SK-N-SH (cell line): ENCODE measurements around the gene CRYBG1. TPM values are rescaled to one million over a fixed set of nuclear protein-coding genes. Genes with fewer than 3 reads are reported as not detected.

Experiments used
- CTCF ChIA-PET: fragments of 300-600, 350-600 bp; formaldehyde crosslinking; extraction: SDS; loops from one replicate; lab custom pipeline; 2021; lab: Yijun Ruan, JAX
- POLR2A ChIA-PET: fragments of 350-600 bp; sonication (Branson Sonifier 250); formaldehyde crosslinking; extraction: SDS; loops from one replicate; lab custom pipeline; 2020; ENCODE audit warnings: antibody characterized with exemption, inconsistent platforms; lab: Yijun Ruan, JAX
- DNase-seq: peaks from one replicate; pipeline ENCODE4 v3.0.0; 2012
- H2AFZ ChIP-seq: fragments of 200-600 bp; sonication (generic); 2 replicates; pipeline ENCODE4 v1.8.1; 2016; ENCODE audit warnings: antibody characterized with exemption, mild to moderate bottlenecking, low read depth
- H3F3A ChIP-seq: fragments of 200-600 bp; sonication (generic); replicated peaks from 2 replicates; pipeline ENCODE3; 2016; ENCODE audit warnings: antibody characterized with exemption, mild to moderate bottlenecking; ENCODE audit not compliant: insufficient read depth
- H3K27ac ChIP-seq, 2 experiments: fragments of 200-500 bp in 1 of 2; fragments of 200-600 bp in 1 of 2; sonication (Bioruptor generic) in 1 of 2; sonication (generic), shearing (Covaris generic) in 1 of 2; 2 replicates each; pipeline versions ENCODE4 v1.5.1 to v1.6.1; 2014 to 2016; ENCODE audit warnings: low read depth in 2 of 2, inconsistent platforms in 1 of 2, low read length in 1 of 2, mild to moderate bottlenecking in 1 of 2, mixed read lengths in 1 of 2
- H3K27me3 ChIP-seq: fragments of 200-600 bp; sonication (generic), shearing (Covaris generic); 2 replicates; pipeline ENCODE4 v1.6.1; 2016; ENCODE audit warnings: mixed run types; ENCODE audit not compliant: insufficient read depth
- H3K36me3 ChIP-seq, 2 experiments: fragments of 200-500 bp in 1 of 2; fragments of 200-600 bp in 1 of 2; sonication (Bioruptor generic) in 1 of 2; sonication (generic) in 1 of 2; replicated peaks in 1 of 2; 2 replicates each; pipeline versions ENCODE3 to v1.5.1; 2014 to 2016; ENCODE audit warnings: low read length in 1 of 2, mild to moderate bottlenecking in 1 of 2; ENCODE audit not compliant: insufficient read depth in 2 of 2, control insufficient read depth in 1 of 2
- H3K4me1 ChIP-seq, 2 experiments: fragments of 200-500 bp in 1 of 2; fragments of 200-600 bp in 1 of 2; sonication (Bioruptor generic) in 1 of 2; sonication (generic), shearing (Covaris generic) in 1 of 2; 2 replicates each; pipeline versions ENCODE4 v1.5.1 to v1.6.1; 2014 to 2016; ENCODE audit warnings: low read depth in 1 of 2, low read length in 1 of 2, mixed run types in 1 of 2; ENCODE audit not compliant: insufficient read depth in 2 of 2, control insufficient read depth in 1 of 2
- H3K4me2 ChIP-seq: fragments of 200-600 bp; sonication (generic), shearing (Covaris generic); 2 replicates; pipeline ENCODE4 v1.6.1; 2017; ENCODE audit warnings: mixed run types
- H3K4me3 ChIP-seq, 2 experiments: fragments of 200-500 bp in 1 of 2; fragments of 200-600 bp in 1 of 2; sonication (Bioruptor generic) in 1 of 2; sonication (generic), shearing (Covaris generic) in 1 of 2; 2 replicates each; pipeline versions ENCODE4 v1.5.1 to v1.8.1; 2014 to 2016; ENCODE audit warnings: low read depth in 2 of 2, inconsistent platforms in 1 of 2, low read length in 1 of 2, mild to moderate bottlenecking in 1 of 2, mixed read lengths in 1 of 2, moderate library complexity in 1 of 2
- H3K79me2 ChIP-seq: fragments of 200-600 bp; sonication (generic); 2 replicates; pipeline ENCODE4 v1.8.1; 2017; ENCODE audit warnings: mild to moderate bottlenecking; ENCODE audit not compliant: insufficient read depth
- H3K9ac ChIP-seq: fragments of 200-600 bp; sonication (generic); 2 replicates; pipeline ENCODE4 v1.6.1; 2017; ENCODE audit warnings: mixed run types
- H3K9me2 ChIP-seq: fragments of 200-600 bp; sonication (generic); 2 replicates; pipeline ENCODE4 v1.6.1; 2017; ENCODE audit warnings: mixed run types
- H3K9me3 ChIP-seq: fragments of 200-600 bp; sonication (generic); 2 replicates; pipeline ENCODE4 v1.6.1; 2017; ENCODE audit warnings: mixed run types, mild to moderate bottlenecking, moderate library complexity
- H4K20me1 ChIP-seq: fragments of 200-600 bp; sonication (generic); 2 replicates; pipeline ENCODE4 v1.6.1; 2017; ENCODE audit warnings: mild to moderate bottlenecking, mixed run types; ENCODE audit not compliant: insufficient read depth
- CHD2 ChIP-seq: fragments of 150-350 bp; IDR thresholded peaks from 2 replicates; pipeline ENCODE4 v1.6.1; 2018; ENCODE audit warnings: low read length; ENCODE audit not compliant: partially characterized antibody
- CTCF ChIP-seq: fragments of 200-600 bp; sonication (generic); IDR thresholded peaks from 2 replicates; pipeline ENCODE4 v1.6.1; 2017; ENCODE audit warnings: antibody characterized with exemption, mild to moderate bottlenecking, moderate library complexity
- ELF1 ChIP-seq: IDR thresholded peaks from 2 replicates; pipeline ENCODE4 v1.4.0; 2012
- EP300 ChIP-seq, 2 experiments: IDR thresholded peaks; 2 replicates each; pipeline versions ENCODE4 v1.4.0 to v1.6.1; 2012; ENCODE audit warnings: borderline replicate concordance in 1 of 2, low read depth in 1 of 2, low read length in 1 of 2
- GABPA ChIP-seq: IDR thresholded peaks from 2 replicates; pipeline ENCODE4 v1.4.0; 2012; ENCODE audit warnings: low read depth, mild to moderate bottlenecking
- JUND ChIP-seq: IDR thresholded peaks from 2 replicates; pipeline ENCODE4 v1.4.0; 2012
- MAX ChIP-seq: IDR thresholded peaks from 2 replicates; pipeline ENCODE4 v1.4.0; 2012; ENCODE audit warnings: low read depth
- MEF2A ChIP-seq: IDR thresholded peaks from 2 replicates; pipeline ENCODE4 v1.4.0; 2012; ENCODE audit warnings: low read depth, borderline replicate concordance
- NFIC ChIP-seq: IDR thresholded peaks from 2 replicates; pipeline ENCODE4 v1.4.0; 2012; ENCODE audit warnings: borderline replicate concordance
- NRF1 ChIP-seq: IDR thresholded peaks from 2 replicates; pipeline ENCODE4 v1.6.1; 2012; ENCODE audit warnings: low read depth, mild to moderate bottlenecking, low read length
- RCOR1 ChIP-seq: fragments of 150-350 bp; IDR thresholded peaks from 2 replicates; pipeline ENCODE4 v1.6.1; 2017; ENCODE audit warnings: antibody characterized with exemption, low read length
- REST ChIP-seq: IDR thresholded peaks from 2 replicates; pipeline ENCODE4 v1.6.1; 2012; ENCODE audit warnings: mild to moderate bottlenecking, low read depth, low read length, moderate library complexity
- RXRA ChIP-seq: IDR thresholded peaks from 2 replicates; pipeline ENCODE4 v1.4.0; 2012; ENCODE audit warnings: low read depth, mild to moderate bottlenecking, borderline replicate concordance
- SIN3A ChIP-seq: IDR thresholded peaks from 2 replicates; pipeline ENCODE4 v1.6.1; 2012; ENCODE audit warnings: low read depth, mild to moderate bottlenecking, low read length, moderate library complexity, borderline replicate concordance
- TAF1 ChIP-seq: IDR thresholded peaks from 2 replicates; pipeline ENCODE4 v1.6.1; 2012; ENCODE audit warnings: low read depth, mild to moderate bottlenecking, low read length, moderate library complexity, borderline replicate concordance
- USF2 ChIP-seq: fragments of 150-350 bp; IDR thresholded peaks from 2 replicates; pipeline ENCODE4 v1.6.1; 2017; ENCODE audit warnings: antibody characterized with exemption, low read length, low read depth, borderline replicate concordance
- WGBS: methylation state at CpG from one replicate; pipeline ENCODE4 v1.1.6; 2017; ENCODE audit warnings: low lambda C conversion rate; 5-methylcytosine and 5-hydroxymethylcytosine counted together
- polyA plus RNA-seq, 3 experiments: library from polyadenylated mRNA; depleted of rRNA; stranded (reverse); fragments of >200 nt; gene quantifications; 2 replicates each; pipeline ENCODE4 v1.2.3, GENCODE V29; 2012
- TF ChIP-seq, protein P1 (sequence below): IDR thresholded peaks from 2 replicates; pipeline ENCODE4 v1.4.0; 2012; ENCODE audit warnings: low read depth, borderline replicate concordance

CRYBG1 gene
- polyA plus RNA-seq, 1 of the 3 experiments (the other 2 are of a cell fraction) = 13.8 TPM

GRCh38 chr6:106536357-106536756, 175.8 kb downstream of the CRYBG1 start (continued):
- TF ChIP-seq SIN3A (no peak), MAX (no peak), NRF1 (no peak), REST (no peak)

- no peak overlapping the region for H2AFZ ChIP-seq
- peaks cover 0 to 27% of the 10 kb centered on the region in 2 experiments for H3K4me1 ChIP-seq
- CTCF ChIA-PET = interaction anchor here (0.7 kb wide), 1 partner anchor 30 kb away, joined by 3 read pairs; no protein-coding TSS in a partner anchor
- H3K79me2 ChIP-seq = no peaks in the 10 kb centered on the region
- no peaks in the 10 kb centered on the region for H3K27me3 ChIP-seq
- no peak overlapping the region for H3K4me2 ChIP-seq
- peaks cover 3 to 29% of the 10 kb centered on the region in 2 experiments for H3K36me3 ChIP-seq
- WGBS = 23% methylated on average over 2 of the region's 2 CpGs
- peaks cover 21% of the 10 kb centered on the region for H3F3A ChIP-seq
- H3K4me3 ChIP-seq = no peak overlapping the region
- H3K9ac ChIP-seq = no peak overlapping the region; the same call in 1 of the 2 replicates
- no peaks in the 10 kb centered on the region for H4K20me1 ChIP-seq
- no peaks in the 10 kb centered on the region for H3K9me3 ChIP-seq
- POLR2A ChIA-PET = no interaction called here
- DNase-seq = no peak
- H3K9me2 ChIP-seq = no peaks in the 10 kb centered on the region
- H3K27ac ChIP-seq = peak overlapping the region; percentile 69 to 93; a peak in 3 of 4 replicates
- TF ChIP-seq NFIC (peak; percentile 67; the same call in 1 of the 2 replicates), SIN3A (0 out of 2 replicates have a peak, but pooled peaks have one; percentile 55), JUND (peak; percentile 85), ELF1 (no peak), TAF1 (no peak), RXRA (peak; percentile 58; the same call in 1 of the 2 replicates), MEF2A (0 out of 2 replicates have a peak, but pooled peaks have one; percentile 11), EP300 (IDR thresholded peaks at IDR 0.05; ENCODE audit: borderline replicate concordance in 1 of 2, low read depth in 1 of 2, low read length in 1 of 2) (peak; percentile 70 to 94), USF2 (no peak), CTCF (no peak), MAX (peak; percentile 56; the same call in 1 of the 2 replicates), RCOR1 (no peak), CHD2 (no peak), REST (no peak), GABPA (no peak)
- TF ChIP-seq, protein P1, sequence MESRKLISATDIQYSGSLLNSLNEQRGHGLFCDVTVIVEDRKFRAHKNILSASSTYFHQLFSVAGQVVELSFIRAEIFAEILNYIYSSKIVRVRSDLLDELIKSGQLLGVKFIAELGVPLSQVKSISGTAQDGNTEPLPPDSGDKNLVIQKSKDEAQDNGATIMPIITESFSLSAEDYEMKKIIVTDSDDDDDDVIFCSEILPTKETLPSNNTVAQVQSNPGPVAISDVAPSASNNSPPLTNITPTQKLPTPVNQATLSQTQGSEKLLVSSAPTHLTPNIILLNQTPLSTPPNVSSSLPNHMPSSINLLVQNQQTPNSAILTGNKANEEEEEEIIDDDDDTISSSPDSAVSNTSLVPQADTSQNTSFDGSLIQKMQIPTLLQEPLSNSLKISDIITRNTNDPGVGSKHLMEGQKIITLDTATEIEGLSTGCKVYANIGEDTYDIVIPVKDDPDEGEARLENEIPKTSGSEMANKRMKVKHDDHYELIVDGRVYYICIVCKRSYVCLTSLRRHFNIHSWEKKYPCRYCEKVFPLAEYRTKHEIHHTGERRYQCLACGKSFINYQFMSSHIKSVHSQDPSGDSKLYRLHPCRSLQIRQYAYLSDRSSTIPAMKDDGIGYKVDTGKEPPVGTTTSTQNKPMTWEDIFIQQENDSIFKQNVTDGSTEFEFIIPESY = no peak
Observed at GRCh38 chr6:106536851-106537250, 176.3 kb downstream of the CRYBG1 start.
